IPS-18c (cell line): ENCODE results near the gene CCDC188.

ENCODE experiments used
- H3K4me3 ChIP-seq: 2 replicates; pipeline ENCODE4 v1.7.0; 2013; ENCODE audit warnings: low read depth, mild to moderate bottlenecking, low read length, moderate library complexity; ENCODE audit not compliant: insufficient read depth
- H3K9me3 ChIP-seq: one replicate; pipeline ENCODE4 v1.6.1; 2013; ENCODE audit warnings: mild to moderate bottlenecking, low read length, moderate library complexity; ENCODE audit not compliant: control insufficient read depth, insufficient read depth

CCDC188 gene

DNA sequence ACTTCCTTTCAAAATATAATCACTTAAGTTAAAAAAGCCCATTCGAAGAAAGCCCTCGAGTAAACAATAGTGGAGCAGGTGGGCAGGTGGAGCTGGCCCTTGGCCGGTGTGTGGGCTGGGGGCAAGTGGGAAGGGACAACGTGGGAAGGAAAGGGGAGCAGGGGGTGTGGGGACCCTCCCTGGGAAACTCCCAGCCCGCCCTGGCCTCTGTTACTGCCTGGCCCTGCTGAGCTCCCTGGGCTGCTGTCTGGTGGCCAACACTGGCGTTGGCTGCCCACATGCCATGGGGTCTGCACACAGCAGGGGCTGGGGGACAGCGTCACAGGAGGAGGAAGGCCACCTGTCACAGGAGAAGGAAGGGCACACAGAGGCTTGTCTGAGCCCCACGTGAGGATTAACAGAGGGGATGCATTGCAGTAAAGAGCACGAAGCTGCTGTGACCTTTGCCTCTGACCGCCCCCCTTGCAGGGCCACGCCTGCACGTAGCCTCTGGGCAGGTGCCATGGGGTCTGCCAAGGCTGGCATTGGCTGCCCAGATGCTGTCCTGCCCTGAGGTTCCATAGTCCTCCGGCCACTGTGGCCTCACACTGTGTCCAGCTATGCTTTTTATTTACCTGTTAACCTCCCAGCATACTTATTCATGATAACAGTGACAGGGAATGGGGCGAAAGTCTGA is 36.2 kb upstream of the CCDC188 start:
- no peak overlapping the region for H3K4me3 ChIP-seq
- H3K9me3 ChIP-seq: no peaks in the 10 kb centered on the region

DNA sequence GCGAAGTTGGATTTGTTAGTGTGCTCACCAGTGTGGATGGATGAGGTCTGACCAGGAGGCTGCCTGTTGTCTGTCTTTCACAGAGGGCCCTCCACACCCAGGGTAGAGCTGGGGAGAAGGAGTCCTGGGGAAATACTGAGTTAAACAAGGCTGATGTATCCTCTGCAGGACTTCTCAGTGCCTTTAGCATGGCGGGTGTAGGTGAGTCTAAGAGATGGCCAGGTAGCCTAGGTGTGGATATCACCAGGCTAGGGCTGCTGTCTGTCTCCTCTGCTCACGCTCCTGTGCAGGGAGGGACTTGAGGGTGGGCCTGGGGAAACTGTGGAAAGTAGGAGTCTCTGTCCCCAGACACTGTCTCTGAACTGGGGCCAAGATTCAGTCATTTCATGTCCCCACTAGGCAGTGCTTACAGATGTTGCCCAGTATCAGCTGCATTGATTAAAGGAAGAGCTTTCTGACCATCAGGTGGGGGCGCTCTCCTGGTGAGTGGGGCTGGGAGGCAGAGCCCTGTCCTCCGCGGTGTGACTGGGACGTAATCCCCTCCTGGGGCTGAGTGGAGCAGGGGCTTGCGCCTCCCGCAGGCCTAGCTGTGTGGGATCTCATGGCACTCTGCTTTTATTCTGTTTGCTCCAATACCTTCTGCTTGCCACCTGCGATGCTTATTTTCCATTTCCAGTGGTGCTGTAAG is 35.5 kb upstream of the CCDC188 start:
- no peak overlapping the region for H3K4me3 ChIP-seq

DNA sequence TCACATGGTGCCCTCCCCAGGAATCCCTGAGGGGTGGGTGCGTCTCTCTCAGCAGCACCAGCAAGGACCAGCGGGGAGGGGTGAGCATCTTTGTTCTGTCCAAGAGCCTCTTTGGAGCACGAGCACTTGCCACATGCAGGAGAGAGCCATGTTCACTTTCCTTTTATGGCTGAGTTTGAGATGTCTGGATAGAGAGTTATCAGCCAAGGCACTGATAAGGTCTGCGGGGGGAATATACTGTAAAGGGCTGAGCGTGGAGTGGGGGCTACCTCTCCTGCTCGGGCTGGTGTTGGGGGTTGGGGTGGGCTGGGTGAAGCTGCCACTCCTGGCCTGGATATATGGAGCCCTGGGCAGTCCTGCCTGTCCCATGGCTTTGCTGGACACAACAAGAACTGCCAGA is 34.9 kb upstream of the CCDC188 start:
- Histone ChIP-seq H3K9me3 (no peaks in the 10 kb centered on the region), H3K4me3 (no peak overlapping the region)

More for the DNA sequence above, 35.5 kb upstream of the CCDC188 start:
- H3K9me3 ChIP-seq: no peaks in the 10 kb centered on the region

DNA sequence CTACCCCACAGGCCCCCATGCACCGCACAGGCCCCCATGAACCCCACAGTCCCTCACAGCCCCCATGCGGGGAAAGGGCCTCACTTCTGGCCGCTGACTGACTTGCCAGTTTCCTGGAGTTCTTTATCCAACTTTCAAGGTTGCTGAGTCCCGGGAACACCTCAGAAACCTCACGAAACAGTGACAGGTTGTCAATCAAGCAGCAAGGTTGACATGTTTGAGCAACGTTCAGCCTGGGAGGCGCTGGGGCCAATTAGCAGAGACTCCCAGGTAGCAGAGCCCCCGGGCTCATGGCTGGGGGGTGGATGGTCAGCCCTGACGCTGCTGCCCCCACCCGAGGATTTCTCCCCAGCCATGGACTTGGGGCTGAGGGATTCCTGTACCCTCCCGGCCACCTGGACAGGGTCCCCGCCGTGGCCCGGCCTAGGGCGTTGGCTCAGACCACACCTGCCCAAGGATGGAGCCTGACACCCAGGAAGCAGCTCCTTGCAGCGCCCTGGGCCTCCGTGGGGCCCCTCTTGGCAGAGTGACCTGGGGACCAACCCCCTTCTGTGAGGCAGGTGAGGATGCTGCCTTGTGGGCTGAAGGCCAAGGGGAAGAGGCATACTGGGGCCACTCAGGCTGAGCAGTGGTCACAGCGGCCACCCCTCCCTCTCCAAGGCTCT is 33.8 kb upstream of the CCDC188 start:
- Histone ChIP-seq H3K9me3 (no peaks in the 10 kb centered on the region), H3K4me3 (no peak overlapping the region)

DNA sequence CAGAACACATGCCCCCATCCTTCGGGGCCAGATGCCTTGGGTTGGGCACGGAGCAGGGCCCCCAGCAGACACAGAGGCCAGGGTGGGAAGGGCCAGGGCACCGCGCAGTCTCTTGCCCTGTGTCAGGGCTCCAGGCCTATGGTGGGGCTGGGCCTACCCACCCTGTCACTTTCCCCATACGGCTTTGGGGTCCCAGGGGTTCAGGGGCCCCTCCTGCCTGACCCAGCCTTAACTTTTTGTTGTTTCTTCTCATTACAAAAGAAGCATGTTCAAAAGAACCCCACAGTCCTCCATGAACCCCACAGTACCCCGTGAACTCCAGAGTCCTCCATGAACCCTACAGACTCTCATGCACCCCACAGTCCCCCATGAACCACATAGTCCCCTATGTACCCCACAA is 33.0 kb upstream of the CCDC188 start:
- H3K9me3 ChIP-seq: no peaks in the 10 kb centered on the region
- no peak overlapping the region for H3K4me3 ChIP-seq

DNA sequence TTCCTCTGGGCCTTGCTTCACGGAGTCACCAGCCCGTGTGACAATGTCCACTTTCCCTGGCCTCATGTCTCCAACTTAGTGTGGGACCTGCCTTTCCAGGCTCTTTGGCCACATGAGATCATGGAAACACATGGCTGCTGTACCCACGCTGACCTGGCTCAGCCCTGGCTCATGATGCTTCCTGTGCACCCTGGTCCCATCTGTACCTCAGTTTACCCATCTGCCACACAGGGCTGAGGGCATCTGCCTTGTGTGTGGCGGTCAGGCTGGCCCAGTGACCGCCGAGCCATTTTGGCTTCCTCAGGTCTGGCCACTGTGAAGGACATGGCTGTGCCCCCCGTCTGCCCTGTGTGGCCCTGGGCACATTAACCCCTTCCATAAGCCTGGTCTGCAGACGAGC is 32.2 kb upstream of the CCDC188 start:
- Histone ChIP-seq H3K9me3 (no peaks in the 10 kb centered on the region), H3K4me3 (no peak overlapping the region)

DNA sequence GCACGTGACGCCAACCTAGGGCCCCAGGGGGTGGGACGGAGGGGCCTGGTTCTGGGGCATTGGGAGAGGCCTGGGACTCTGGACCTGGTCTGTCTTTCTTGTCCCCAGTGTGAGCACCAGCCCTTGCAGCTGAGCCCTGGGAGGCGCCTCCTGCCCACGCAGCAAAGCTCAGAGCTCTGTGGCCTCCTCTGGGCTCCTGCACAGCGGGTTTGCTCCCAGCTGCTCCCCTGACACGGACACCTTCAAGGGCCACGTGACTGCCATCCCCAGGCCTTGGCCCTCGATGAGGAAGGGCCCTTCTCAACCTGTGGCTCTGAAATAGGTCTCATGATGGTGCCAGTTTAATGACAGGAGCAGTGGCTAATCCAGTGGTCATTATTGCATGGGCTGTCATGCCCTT is 31.5 kb upstream of the CCDC188 start:
- Histone ChIP-seq H3K4me3 (no peak overlapping the region), H3K9me3 (no peaks in the 10 kb centered on the region)

DNA sequence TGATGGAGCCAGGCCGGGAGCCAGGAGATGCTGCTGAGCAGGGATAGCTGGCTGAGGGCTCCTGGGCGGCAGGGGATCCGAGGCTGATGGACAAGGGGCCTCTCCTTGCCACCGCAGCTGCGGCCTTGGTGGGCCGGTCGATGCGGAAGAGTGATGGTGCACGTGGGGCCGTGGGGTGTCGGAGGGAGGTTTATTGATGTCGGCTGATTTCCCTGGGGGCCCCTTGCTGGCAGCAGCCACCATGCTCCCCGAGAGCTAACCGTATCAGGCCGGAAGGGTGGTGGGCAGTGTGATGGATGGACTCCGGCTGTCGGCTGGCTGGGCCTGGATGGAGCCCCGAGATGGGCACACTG is 31.0 kb upstream of the CCDC188 start:
- Histone ChIP-seq H3K9me3 (no peaks in the 10 kb centered on the region), H3K4me3 (no peak overlapping the region)

DNA sequence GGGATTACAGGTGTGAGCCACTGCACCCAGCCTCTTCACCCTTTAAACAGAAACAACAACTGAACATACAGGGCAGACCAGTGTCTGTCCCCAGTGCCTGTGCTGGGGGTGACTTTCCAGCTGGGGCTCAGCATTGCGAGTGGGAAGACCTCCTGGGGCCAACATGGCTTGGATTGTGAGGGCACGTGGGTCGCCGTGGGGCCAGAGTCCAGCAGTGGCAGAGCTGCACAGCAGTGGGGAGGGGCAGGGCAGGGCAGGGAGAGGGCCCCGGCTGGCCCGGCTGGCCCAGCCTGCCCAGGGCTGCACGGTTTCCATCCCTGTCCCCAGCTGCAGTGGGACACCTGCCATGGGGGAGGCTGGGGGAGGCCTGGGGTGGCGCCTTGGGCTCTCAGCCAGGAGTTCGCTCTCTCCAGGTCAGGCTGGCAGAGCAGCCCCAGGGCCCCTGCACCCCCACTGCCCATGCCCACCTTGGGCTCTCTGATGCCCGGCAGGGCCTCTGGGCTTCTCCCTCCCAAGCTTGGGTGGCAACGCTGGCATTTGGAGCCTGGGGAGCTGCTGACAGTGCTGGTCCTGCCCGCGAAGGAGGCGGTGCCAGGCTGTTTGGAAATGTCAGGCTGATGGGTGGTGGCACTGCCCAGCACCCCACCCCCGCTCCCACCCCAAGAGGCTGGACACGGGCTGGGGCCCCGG is 30.5 kb upstream of the CCDC188 start:
- H3K9me3 ChIP-seq: no peaks in the 10 kb centered on the region
- no peak overlapping the region for H3K4me3 ChIP-seq

DNA sequence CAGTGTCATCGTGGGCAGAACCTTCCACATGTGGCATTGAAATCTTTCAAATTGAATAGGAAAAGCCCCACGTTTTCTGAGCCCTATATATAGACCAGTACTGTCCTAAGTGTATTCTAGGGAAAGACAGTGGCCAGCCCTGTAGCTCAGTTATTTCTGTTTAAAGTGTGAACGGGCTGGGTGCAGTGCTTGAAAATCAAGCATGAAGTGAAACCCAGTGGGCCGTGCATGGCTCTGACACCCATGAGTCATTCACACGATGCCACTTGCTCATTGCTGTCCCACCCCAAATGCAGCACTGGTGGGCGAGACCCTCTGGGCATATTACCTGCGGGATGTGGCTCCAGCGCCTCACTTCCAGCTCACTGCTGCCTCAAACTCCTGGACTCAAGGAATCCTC is 29.8 kb upstream of the CCDC188 start:
- Histone ChIP-seq H3K9me3 (no peaks in the 10 kb centered on the region), H3K4me3 (no peak overlapping the region)

DNA sequence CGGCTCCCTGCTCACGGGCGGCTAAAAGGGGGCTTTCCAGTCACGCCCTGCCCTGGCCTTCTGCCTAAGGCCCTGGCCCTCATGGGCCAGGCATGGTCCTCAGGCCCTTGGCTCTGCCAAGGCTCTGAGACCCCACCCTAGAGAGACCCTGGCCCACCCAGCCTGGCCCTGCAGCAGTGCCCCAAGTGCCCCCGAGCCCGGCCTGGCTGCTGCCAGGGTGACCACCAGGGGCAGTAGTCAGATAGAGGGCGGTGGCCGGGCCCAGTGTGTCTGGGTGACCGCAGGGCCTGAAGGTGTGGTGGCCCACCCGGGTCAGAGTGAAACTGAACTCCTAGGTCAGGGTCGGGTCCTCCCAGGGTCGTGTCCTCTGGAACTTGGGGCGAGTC is 29.4 kb upstream of the CCDC188 start:
- H3K4me3 ChIP-seq: no peak overlapping the region
- H3K9me3 ChIP-seq: no peaks in the 10 kb centered on the region

DNA sequence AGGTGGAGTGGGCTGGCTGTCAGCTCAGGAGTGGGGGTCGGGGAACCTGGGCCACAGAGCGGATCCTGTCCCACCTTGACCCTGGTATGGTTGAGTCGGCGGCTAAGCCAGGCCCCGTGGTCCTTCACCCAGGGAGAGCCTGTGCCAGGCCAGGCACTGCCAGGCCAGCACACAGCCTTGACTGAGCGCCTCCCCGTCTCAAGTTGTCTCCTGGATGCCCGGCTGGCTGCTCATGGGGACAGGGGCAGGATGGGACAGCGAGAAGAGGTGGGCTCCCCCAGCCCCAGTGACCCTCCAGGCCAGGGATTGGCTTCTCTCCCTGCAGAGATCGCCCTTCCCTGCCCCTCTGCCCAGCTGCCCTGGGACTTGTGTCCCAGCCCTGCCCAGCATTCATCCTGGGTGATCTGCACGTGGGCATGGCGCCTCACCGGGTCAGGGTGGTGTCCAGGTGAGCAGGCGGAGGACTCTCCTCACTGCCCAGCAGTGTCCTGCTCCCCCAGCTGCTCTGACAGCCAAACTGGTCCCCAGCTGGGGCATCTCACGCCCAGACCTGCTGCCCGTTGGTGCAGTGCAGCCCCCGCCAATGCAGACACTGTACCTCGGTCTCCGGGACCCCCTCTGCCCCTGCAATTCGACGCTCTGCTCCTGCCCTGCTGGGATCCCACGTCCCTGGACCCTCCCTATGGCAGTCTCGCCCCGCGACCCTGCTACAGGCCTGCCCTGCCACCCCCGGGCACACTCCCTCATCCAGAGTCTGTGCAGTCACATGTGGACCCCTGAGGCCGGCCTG is 28.8 kb upstream of the CCDC188 start:
- Histone ChIP-seq H3K9me3 (no peaks in the 10 kb centered on the region), H3K4me3 (no peak overlapping the region)

DNA sequence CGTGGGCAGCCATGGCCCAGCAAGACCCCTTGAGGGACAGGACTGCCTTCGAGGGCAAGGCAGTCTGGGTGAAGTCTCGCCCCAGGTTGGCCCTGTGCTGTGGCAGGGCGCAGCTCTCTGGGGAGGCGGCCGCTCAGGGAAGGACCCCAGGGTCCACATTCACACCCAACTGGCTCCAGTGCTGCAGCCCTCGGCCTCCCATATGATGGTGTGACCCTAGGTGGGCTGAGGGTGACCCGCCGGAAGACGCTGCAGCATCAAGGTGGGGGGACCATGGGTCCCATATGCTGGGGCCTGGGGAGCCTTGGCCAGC is 28.0 kb upstream of the CCDC188 start:
- H3K9me3 ChIP-seq: no peaks in the 10 kb centered on the region
- no peak overlapping the region for H3K4me3 ChIP-seq

DNA sequence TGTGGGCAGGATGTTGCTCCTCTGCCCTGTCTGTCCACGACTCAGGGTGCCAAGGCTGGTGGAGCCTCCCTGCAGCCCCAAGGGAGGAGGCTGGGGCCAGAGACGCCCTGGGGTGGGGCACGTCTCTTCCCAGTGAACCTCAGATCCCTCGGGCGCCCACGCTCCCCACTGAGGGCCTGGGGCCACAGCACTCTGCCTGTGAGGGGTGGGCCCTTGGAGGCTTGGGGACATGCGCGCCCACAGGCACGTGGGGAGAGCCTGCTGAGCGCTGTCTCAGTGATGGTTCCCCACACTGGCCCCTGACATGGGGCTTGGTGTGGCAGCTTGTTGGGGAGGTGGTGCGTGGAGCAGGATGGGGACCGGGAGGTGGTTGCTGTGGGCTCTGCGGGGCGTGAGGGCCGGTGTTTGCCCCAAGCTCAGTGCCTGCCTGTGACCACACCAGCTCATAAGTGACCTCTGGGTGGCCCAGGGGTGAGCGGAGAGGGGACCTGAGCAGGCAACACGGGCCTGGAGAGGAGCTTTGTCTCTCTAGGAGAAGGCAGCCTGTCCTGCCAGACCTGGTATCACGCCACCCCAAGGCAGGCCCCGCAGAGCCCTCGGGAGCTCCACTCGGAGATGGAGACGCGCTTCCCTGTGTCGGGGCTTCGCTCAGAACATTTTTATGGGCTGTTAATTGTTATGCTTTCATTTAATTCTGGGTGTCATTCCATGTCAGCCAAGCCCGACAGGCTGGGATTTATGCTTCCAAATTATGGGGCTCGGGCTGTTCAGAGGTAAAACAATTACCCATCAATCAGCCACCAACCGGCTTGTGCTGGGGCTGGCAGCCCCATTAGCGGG is 27.4 kb upstream of the CCDC188 start:
- no peak overlapping the region for H3K4me3 ChIP-seq
- no peaks in the 10 kb centered on the region for H3K9me3 ChIP-seq

DNA sequence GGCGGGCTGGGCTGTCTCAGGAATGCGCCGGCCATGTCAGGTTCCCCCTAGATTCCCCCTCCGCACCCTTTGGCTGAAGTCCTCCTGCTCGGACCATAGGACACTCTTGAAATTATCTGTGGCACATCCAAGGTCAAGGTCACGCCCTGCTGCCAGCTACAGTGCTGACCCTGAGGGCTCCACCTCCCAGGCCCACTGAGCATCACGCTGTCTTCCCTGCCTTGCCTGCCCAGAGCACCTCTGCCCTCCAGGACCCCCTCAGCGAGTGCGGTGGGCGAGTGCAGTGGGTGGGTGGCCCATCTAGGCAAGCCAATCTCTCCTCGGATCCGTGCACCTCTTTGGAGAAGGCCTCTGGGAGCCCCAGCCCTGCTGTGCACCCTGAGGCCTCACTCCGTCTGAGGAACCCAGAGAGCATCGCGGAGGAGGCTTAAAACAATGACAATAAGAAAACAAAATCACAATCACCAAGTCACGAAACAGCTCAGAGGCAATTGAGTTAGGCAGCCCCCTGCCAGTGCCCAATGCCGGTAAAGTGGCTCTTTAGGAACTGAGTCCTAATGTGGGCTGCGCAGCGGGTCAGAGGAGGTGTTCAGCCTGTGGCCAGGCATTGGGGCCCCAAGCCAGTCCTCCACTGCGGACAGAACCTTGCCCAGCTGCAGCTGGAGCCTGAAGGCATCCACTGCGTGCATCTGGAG is 26.5 kb upstream of the CCDC188 start:
- H3K9me3 ChIP-seq: no peaks in the 10 kb centered on the region
- H3K4me3 ChIP-seq: no peak overlapping the region

DNA sequence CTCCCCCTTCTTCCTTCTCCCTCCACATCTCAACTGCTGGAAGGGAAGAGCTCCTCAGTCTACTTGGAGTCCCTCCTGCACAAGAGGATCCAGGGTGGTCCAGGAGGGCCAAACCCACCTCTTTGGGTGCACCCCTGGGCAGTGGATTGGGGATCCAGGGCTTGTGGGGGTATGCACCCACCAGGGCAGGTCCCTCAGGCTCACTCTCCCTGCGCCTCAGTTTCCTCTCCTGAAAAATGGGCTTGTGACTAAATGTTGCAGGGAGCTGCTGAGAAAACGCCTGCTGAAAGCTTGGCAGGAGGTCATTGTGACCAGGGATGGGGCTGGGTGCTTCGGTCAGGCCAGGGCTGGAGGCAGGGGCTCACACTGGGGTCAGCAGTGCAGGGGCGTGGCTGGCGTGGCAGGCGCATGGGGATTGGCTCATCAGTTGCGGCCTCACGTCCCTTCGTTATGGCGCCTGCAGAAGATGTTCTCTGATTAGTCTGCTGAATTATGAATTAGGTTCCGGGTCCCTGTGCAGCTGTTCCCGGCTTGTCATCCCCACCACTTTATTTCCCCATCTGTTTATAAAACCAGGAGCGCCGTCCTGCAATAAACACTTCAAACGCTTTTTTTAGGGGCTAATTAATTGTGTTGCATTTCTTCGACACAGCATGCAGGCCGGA is 25.7 kb upstream of the CCDC188 start:
- no peaks in the 10 kb centered on the region for H3K9me3 ChIP-seq
- no peak overlapping the region for H3K4me3 ChIP-seq
